Right renal pelvis (tissue), 4 donors: ENCODE measurements around the gene APBA2. TPM values are rescaled to one million over a fixed set of nuclear protein-coding genes. Genes with fewer than 3 reads are reported as not detected.

Experiments used
- DNase-seq, 4 donors: peaks; one replicate each; pipeline ENCODE4 v3.0.0-alpha.2; 2013; ENCODE audit warnings: low read depth in 4 of 4, low spot score in 3 of 4, missing footprints in 1 of 4
- polyA plus RNA-seq, 4 donors: library from polyadenylated mRNA; unstranded; fragments of 120-200 nt; gene quantifications; one replicate each; pipeline ENCODE4 v1.2.1, GENCODE V29; 2013; ENCODE audit not compliant: insufficient read length in 4 of 4

APBA2 gene
- polyA plus RNA-seq, 4 donors, result 11.4 to 15.2 (median 13.0) TPM

DNA sequence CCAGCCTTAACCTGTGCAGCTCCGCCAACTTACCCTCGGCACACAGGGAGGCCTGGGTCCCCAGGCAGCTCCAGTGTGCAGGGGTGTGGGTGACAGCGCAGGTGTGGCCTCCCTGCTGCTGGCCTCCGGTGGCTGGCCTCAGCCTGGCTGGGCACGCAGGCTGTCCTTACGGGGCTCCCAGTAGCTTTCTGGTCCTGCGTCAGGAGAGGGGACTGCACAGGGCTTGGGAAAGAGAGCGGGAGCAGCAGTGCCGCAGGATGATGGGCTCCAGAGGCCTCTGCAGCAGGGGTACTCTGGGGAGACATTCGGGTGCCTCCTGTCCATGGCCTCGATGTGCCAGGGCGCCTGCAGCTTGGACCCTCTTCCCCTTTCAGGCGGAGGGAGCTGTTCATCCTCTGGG, 9.4 kb downstream of the APBA2 start:
- no peak for DNase-seq

DNA sequence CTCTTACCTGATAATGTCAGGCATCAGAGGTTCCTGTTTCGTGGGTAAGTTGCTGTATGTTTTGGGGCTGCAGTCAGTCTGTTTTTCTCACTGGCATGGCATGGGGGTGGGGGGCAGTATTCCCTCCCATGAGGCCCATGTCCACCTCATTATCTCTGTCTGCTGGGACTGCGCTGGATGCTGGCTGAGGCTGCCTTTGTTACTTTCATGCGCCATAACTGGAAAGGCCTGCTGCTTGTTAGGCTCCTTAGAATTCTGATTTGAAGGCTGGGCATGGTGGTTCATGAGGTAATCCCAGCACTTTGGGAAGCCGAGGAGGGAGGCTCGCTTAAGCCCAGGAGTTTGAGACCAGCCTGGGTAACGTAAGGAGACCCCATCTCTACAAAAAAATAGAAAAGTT, 9.8 kb downstream of the APBA2 start:
- no peak for DNase-seq

GRCh38 chr15:28896951-28897350, 11.2 kb downstream of the APBA2 start:
- no peak for DNase-seq

DNA sequence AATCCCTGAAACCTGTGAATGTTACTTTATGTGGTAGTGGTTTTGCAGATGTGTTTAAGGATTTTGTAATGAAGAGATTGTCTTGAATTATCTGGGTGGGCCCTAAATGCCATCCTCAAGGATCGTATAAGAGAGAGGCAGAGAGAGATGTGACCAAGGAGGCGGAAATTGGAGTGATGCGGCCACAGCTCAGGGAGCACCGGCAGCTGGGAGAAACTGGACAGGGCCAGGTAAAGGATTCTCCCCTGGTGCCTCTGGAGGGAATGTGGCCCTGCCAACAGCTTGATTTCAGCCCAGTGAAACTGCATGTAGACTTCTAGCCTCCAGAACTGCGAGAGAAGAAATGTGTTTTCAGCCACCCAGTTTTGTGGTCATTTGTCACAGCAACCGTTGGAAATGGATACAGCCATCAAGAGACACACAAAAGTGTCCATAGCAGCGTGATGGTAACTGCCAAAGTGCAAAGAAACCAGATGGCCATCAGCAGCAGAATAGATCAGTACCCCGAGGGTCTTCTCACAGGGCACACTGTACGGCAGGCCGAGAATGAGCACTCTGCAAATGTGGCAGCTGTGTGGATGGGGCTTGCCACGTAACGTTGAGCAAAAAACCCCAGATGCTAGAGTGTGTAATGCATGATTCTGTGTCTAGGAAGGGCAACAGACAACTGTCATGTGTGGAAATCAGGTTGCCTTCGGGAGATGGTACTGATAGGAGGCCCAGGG, 12.2 kb downstream of the APBA2 start:
- no peak for DNase-seq

DNA sequence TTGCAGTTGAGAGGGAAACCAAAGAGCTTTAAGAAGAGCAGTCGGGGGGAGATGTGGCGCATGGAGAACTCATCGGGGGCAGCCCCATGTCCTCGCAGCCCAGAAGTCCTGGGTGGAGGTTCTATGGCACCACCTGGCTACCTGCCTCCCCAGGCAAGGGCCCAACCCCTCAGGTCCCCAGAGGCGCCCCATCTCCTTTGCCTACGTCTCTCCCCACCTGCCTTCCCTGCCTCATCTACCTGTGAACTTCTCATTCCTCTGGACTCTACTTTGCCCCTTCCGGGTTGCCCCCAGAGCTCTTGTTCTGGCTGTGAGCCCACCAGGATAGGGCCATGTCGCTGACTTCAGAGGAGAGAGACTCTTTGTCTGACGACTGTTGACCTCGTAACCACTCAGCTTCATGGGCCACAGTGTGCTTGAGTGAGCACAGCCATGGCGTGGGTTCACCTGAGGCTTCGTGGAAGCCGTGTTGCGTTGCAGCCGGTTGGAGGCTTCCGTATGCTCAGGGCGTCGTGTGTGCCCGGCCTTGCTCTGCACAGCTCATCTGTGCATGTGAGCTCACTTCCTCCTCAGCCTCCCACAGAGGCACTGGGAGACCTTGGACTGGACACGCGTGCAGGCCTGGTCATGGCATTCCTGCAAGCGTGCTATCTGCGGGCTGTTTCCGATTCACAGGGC, 13.4 kb downstream of the APBA2 start:
- DNase-seq, result no peak

- DNase-seq, result no peak
These were observed 14.5 kb downstream of the APBA2 start for GRCh38 chr15:28900041-28900891.

- no peak for DNase-seq
These were observed 15.3 kb downstream of the APBA2 start for GRCh38 chr15:28900892-28901586.

GRCh38 chr15:28901587-28901980, 15.8 kb downstream of the APBA2 start:
- DNase-seq, result no peak

DNA sequence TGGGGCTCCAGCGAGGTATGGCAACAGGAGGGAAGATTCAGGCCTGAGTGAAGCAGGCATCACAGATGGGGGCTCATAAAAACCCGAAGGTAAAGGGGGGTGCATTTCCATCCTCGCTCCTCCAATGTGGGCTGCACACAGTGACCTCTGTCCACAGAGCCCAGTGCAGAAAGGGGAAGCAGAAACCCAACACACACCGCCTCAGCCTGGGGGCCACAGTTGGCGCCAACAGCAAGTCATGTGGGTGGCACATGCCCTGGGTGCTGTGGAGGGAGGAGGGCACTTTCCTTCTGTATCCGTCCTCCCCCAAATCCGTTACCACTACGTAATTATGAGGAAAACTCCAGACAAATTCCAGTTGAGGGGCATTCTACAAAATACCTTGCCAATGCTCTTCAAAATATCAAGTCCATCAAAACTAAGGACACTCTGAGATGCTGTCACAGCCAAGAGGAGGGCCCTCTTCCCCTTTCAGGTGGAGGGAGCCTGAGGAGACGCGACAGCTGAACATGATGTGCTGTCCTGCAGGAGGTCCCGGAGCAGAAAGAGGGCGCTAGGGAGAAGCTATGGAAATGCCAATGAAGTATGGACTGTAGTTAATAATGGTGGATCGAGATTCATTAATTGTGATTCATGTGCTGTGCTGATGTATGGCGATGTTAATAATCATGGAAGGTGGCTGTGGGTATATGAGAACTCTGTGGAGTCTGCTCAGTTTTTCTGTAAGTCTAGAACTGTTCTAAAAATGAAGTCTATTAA, 16.4 kb downstream of the APBA2 start:
- no peak for DNase-seq

DNA sequence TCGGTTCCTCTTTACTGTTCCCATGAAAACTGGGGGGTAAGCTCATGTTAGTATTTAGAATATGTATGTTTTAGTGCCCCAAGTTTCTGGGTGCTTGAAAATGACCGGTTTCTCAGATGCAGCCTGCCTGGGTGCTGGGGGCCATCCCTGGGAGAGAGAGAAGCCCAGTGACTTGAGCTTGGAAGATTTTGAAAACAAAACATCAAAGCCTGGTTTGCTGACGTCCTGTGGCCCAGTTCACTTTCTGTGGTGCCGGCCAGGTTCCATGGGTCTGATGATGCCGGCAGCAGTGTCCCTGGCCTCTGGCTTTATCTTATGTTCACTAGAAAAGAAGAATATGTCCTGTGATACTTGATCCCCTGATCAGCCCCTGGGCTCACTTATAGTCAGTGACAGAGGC, 17.1 kb downstream of the APBA2 start:
- DNase-seq, result no peak

DNA sequence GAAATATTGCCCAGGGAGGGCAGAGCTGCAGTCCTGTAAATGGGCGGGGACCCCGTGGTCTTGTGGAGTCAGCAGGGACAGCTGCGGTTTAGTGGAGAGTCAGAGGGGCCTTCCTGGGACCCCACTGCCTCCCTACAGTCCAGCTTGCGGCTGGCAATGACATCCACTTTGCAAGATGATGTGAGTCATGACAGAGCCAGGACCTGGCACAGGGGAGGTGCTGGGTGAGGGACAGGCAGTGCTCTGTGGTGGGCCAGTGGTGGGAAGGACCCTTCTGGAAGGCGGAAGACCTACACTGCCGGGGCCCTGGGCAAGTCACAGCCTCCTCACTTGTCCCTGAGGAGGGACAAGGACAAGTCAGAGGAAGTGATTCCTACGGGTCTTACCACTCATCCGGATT, 17.8 kb downstream of the APBA2 start:
- no peak for DNase-seq

DNA sequence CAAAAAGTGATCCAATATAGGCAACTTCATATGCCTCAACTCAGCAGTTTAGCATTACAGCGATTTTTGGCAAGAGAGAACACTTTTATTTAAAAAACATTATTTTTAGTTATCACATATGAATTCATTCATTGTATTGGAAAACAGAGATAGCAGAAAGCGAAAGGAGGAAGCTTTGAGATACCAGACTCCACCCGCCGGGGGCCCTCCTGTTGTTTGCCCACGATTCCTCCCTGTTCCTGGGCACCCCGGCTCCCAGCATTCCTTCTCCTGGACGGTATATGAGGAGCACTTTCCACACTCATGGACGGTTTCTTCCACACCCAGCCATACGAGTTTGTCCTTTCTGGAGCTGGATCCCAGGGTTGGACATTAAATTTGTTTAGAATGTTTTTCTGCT, 18.2 kb downstream of the APBA2 start:
- no peak for DNase-seq

DNA sequence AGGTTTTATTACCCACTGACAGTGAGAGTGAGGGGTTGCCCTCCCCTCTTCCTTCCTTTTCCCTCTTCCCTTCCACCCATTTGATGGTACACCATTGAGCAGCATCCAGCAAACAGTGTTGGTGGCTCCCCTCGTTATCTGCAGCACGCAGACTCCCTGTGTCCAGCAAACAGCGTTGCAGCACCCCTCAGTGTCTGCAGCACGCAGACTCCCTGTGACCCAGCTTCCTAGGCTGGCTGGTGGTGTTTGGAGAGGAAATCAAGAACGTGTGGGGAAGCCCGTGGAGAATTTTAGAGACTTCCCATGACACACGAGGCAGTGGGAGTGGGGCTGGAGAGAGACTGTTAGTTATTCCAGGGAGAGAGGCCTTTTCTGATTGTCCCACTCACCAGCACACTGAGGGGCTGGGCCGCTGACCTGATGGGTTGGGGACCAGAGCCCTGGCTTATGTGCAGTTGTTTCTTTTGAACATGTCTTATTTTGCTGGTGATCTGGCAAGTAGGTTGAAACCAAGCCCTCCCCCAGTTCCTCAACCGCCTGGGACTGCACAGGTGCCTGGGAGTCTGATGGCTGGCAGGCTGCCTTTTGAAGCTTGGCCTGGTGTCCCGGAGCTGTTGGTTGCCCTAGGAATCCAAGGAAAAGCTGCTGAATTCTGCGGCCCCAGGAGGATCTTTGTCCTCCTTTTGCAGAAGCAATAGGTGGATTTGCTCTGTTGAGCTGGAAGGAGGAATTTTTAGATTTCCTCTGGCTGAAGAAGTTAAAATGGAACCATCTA, 19.0 kb downstream of the APBA2 start:
- no peak for DNase-seq

- DNase-seq, result no peak
These were observed 21.7 kb downstream of the APBA2 start for GRCh38 chr15:28907338-28907960.

- no peak for DNase-seq
These were observed 24.3 kb downstream of the APBA2 start for GRCh38 chr15:28909958-28910500.

- no peak for DNase-seq
These were observed 25.6 kb downstream of the APBA2 start for GRCh38 chr15:28911310-28911931.

DNA sequence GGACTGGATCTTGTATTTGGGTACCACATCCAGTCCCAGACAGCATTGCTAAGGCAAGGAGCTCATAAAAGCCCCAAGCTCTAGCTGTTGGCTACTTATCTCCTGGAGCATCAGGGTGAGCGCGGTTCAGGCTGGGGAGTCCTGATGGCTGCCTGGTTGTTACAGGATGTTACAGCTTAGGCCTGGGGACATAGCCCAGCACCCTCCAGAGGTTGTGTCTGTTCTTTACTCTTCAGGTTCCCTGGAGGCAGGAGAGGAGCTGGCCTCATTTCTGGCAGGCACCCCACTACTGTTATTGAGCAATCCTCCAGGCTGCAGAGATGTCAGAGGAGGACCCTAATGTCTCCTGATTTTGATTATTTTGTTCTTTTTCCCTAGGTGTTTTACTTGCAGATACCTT, 26.6 kb downstream of the APBA2 start:
- DNase-seq, result no peak

DNA sequence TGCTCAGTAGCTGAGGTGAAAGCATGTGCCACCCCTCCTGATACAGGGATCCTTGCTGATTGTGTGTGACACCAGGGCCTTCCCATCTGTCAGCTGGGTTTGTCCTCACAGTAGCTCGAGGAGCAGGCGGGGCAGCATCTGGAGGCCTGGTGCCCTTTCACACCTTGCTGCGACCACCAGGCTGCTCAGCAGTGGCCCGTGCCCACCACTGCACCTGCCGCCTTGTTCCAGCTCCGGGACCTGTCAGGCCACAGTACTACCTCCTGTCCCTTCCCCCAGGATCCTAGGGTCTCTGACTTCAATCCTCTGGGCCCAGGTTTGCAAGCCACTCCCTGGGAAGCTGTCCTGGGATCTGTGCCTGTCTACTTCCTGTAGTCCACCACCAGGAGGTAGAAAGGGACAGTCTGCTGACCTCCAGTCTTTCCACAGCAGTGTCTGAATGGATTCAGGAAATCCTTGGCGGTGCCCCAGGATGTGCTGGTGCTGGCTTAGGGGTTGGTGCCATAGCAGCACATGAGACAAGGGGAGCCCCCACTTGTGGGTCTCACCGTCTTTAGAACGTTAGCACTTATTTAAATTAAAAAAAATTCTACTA, 27.5 kb downstream of the APBA2 start:
- DNase-seq, result no peak
